Measurements from ENCODE around the gene QKI. TPM values are rescaled to one million over a fixed set of nuclear protein-coding genes. Genes with fewer than 3 reads are reported as not detected.

The QKI gene
- polyA plus RNA-seq, 1 donor (not counting 4 experiments of a cell fraction or from before 2014, with no cell fraction given): 53.3 TPM

DNA sequence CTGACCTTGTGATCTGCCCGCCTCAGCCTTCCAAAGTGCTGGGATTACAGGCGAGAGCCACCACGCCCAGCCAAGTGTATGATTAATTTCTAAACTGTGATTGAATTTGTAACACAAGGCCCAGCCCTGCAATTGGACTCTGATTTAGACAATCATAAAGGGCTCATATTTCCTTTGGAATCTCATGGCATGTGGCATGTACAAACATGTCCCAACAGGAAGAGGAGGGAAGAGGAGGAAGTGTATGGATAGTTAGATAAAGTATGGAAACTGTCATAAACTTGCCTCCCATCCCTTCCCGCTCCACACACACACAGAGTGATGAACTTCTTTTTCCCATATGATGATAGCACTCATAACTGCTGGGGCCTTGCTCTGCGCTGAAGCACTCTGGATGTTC, 27.2 kb upstream of the QKI start:
- no peaks in the 10 kb centered on the region for H3K36me3 ChIP-seq (ENCODE audit: control insufficient read depth in 2 of 2, extremely low read depth in 1 of 2, insufficient read depth in 2 of 2, low read length in 2 of 2)
- peak overlapping the region; percentile 17 for H3K27ac ChIP-seq (ENCODE audit: control insufficient read depth, insufficient read depth, low read length)
- TF ChIP-seq EZH2 (IDR thresholded peaks at IDR 0.05; ENCODE audit: low read length): no peak
- TF ChIP-seq, protein P1, sequence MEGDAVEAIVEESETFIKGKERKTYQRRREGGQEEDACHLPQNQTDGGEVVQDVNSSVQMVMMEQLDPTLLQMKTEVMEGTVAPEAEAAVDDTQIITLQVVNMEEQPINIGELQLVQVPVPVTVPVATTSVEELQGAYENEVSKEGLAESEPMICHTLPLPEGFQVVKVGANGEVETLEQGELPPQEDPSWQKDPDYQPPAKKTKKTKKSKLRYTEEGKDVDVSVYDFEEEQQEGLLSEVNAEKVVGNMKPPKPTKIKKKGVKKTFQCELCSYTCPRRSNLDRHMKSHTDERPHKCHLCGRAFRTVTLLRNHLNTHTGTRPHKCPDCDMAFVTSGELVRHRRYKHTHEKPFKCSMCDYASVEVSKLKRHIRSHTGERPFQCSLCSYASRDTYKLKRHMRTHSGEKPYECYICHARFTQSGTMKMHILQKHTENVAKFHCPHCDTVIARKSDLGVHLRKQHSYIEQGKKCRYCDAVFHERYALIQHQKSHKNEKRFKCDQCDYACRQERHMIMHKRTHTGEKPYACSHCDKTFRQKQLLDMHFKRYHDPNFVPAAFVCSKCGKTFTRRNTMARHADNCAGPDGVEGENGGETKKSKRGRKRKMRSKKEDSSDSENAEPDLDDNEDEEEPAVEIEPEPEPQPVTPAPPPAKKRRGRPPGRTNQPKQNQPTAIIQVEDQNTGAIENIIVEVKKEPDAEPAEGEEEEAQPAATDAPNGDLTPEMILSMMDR (optimal IDR thresholded peaks at IDR 0.05 in 1 of 3, IDR thresholded peaks at IDR 0.05 in 1 of 3, conservative IDR thresholded peaks at IDR 0.05 in 1 of 3; ENCODE audit: extremely low read depth in 1 of 3, insufficient read depth in 2 of 3, low read length in 3 of 3): no peak

GRCh38 chr6:163389354-163389753, 25.2 kb upstream of the QKI start:
- FAIRE-seq: no peak

More for the DNA sequence above, 27.2 kb upstream of the QKI start:
- H3K27me3 ChIP-seq (ENCODE audit: control insufficient read depth, extremely low read depth, insufficient read depth, low read length): no peaks in the 10 kb centered on the region
- no peaks in the 10 kb centered on the region for H3K9me1 ChIP-seq (ENCODE audit: control insufficient read depth, extremely low read depth, insufficient read depth, low read length)
- no peaks in the 10 kb centered on the region for H3K79me2 ChIP-seq (ENCODE audit: control insufficient read depth, insufficient read depth, low read length)
- H3K4me3 ChIP-seq (ENCODE audit: control insufficient read depth in 2 of 3, extremely low read depth in 1 of 3, insufficient read depth in 2 of 3, low read depth in 1 of 3, low read length in 3 of 3): no peak overlapping the region
- H3K4me1 ChIP-seq (ENCODE audit: control insufficient read depth, extremely low read depth, insufficient read depth, low read length): peaks cover 30% of the 10 kb centered on the region
- peak overlapping the region; percentile 37 for H2AFZ ChIP-seq (ENCODE audit: control insufficient read depth, low read length)
- no peak overlapping the region for H3K4me2 ChIP-seq (ENCODE audit: control insufficient read depth, extremely low read depth, insufficient read depth, low read depth, low read length)
- no peak overlapping the region for H3K9ac ChIP-seq (ENCODE audit: control insufficient read depth, extremely low read depth, insufficient read depth, low read length)
- peak; percentile 83 for DNase-seq (ENCODE audit: low read depth, low spot score)
- H4K20me1 ChIP-seq (ENCODE audit: control insufficient read depth, extremely low read depth, insufficient read depth, low read length): no peaks in the 10 kb centered on the region
- no peaks in the 10 kb centered on the region for H3K9me3 ChIP-seq (ENCODE audit: control insufficient read depth, low read depth, low read length)
- peak; percentile 74 for FAIRE-seq
- dilution Hi-C loops (cut with MboI; ENCODE audit: extremely low pct_ligation_motif_present, low sequenced_read_pairs): no loop called here

More at GRCh38 chr6:163389354-163389753, 25.2 kb upstream of the QKI start:
- Histone ChIP-seq H3K27me3 (ENCODE audit: control insufficient read depth, extremely low read depth, insufficient read depth, low read length) (no peaks in the 10 kb centered on the region), H3K4me3 (ENCODE audit: control insufficient read depth in 2 of 3, extremely low read depth in 1 of 3, insufficient read depth in 2 of 3, low read depth in 1 of 3, low read length in 3 of 3) (no peak overlapping the region), H3K9ac (ENCODE audit: control insufficient read depth, extremely low read depth, insufficient read depth, low read length) (no peak overlapping the region), H3K27ac (ENCODE audit: control insufficient read depth, insufficient read depth, low read length) (no peak overlapping the region), H3K79me2 (ENCODE audit: control insufficient read depth, insufficient read depth, low read length) (no peaks in the 10 kb centered on the region), H3K36me3 (ENCODE audit: control insufficient read depth in 2 of 2, extremely low read depth in 1 of 2, insufficient read depth in 2 of 2, low read length in 2 of 2) (no peaks in the 10 kb centered on the region), H3K4me1 (ENCODE audit: control insufficient read depth, extremely low read depth, insufficient read depth, low read length) (peaks cover 27% of the 10 kb centered on the region), H3K9me1 (ENCODE audit: control insufficient read depth, extremely low read depth, insufficient read depth, low read length) (no peaks in the 10 kb centered on the region), H3K9me3 (ENCODE audit: control insufficient read depth, low read depth, low read length) (no peaks in the 10 kb centered on the region), H4K20me1 (ENCODE audit: control insufficient read depth, extremely low read depth, insufficient read depth, low read length) (no peaks in the 10 kb centered on the region), H3K4me2 (ENCODE audit: control insufficient read depth, extremely low read depth, insufficient read depth, low read depth, low read length) (no peak overlapping the region), H2AFZ (ENCODE audit: control insufficient read depth, low read length) (no peak overlapping the region)
- TF ChIP-seq EZH2 (IDR thresholded peaks at IDR 0.05; ENCODE audit: low read length): no peak
- TF ChIP-seq, protein P1 (optimal IDR thresholded peaks at IDR 0.05 in 1 of 3, IDR thresholded peaks at IDR 0.05 in 1 of 3, conservative IDR thresholded peaks at IDR 0.05 in 1 of 3; ENCODE audit: extremely low read depth in 1 of 3, insufficient read depth in 2 of 3, low read length in 3 of 3): no peak
- dilution Hi-C loops (cut with MboI; ENCODE audit: extremely low pct_ligation_motif_present, low sequenced_read_pairs): no loop called here
- DNase-seq (ENCODE audit: low read depth, low spot score): no peak

Measured in keratinocyte (primary cell).